Kidney capillary endothelial cell (primary cell): ENCODE results near the gene HASPIN.

Experiments
- DNase-seq: peaks from one replicate; pipeline ENCODE4 v3.0.0-alpha.2; 2018; ENCODE audit warnings: low spot score

HASPIN gene

GRCh38 chr17:3738562-3739295 lies 15.0 kb downstream of the HASPIN start:
- DNase-seq, result no peak

- no peak for DNase-seq
Measured at GRCh38 chr17:3739422-3740124, 15.9 kb downstream of the HASPIN start.

- DNase-seq, result no peak
Measured at GRCh38 chr17:3740611-3741073, 16.9 kb downstream of the HASPIN start.

GRCh38 chr17:3744014-3744413 lies 20.3 kb downstream of the HASPIN start:
- DNase-seq, result no peak

- DNase-seq, result no peak
Measured at GRCh38 chr17:3745071-3745470, 21.4 kb downstream of the HASPIN start.

GRCh38 chr17:3747805-3748204 lies 24.1 kb downstream of the HASPIN start:
- no peak for DNase-seq

GRCh38 chr17:3748576-3748975 lies 24.9 kb downstream of the HASPIN start:
- no peak for DNase-seq

GRCh38 chr17:3750296-3750695 lies 26.6 kb downstream of the HASPIN start:
- no peak for DNase-seq

- DNase-seq, result no peak
Measured at GRCh38 chr17:3750926-3751325, 27.2 kb downstream of the HASPIN start.

- DNase-seq, result no peak
Measured at GRCh38 chr17:3751836-3752235, 28.1 kb downstream of the HASPIN start.

GRCh38 chr17:3753624-3754023 lies 29.9 kb downstream of the HASPIN start:
- no peak for DNase-seq

GRCh38 chr17:3754066-3754457 lies 30.4 kb downstream of the HASPIN start:
- DNase-seq, result no peak

GRCh38 chr17:3754458-3755334 lies 31.0 kb downstream of the HASPIN start:
- no peak for DNase-seq

- DNase-seq, result no peak
Measured at GRCh38 chr17:3755335-3756030, 31.8 kb downstream of the HASPIN start.

GRCh38 chr17:3759597-3760216 lies 36.0 kb downstream of the HASPIN start:
- DNase-seq, result no peak

- no peak for DNase-seq
Measured at GRCh38 chr17:3761036-3761917, 37.6 kb downstream of the HASPIN start.

GRCh38 chr17:3761918-3762380 lies 38.2 kb downstream of the HASPIN start:
- DNase-seq, result no peak

GRCh38 chr17:3762922-3763776 lies 39.4 kb downstream of the HASPIN start:
- no peak for DNase-seq

- DNase-seq, result no peak
Measured at GRCh38 chr17:3763777-3764170, 40.1 kb downstream of the HASPIN start.
